HepG2 (cell line): ENCODE measurements around the gene CNTN4. TPM values are rescaled to one million over a fixed set of nuclear protein-coding genes. Genes with fewer than 3 reads are reported as not detected.

Source experiments
- GZF1 ChIP-seq: sonication (generic); formaldehyde crosslinking; IDR thresholded peaks from 2 replicates; pipeline ENCODE4 v1.5.1; 2020; ENCODE audit warnings: mild to moderate bottlenecking, missing genetic modification reagents
- NFAT5 ChIP-seq: sonication (generic); formaldehyde crosslinking; IDR thresholded peaks from 2 replicates; pipeline ENCODE4 v1.4.0; 2020; ENCODE audit warnings: missing genetic modification reagents
- POLR2A ChIP-seq, 2 experiments: IDR thresholded peaks; 2 replicates each; pipeline ENCODE4 v1.6.1; 2011; ENCODE audit warnings: low read depth in 2 of 2, low read length in 2 of 2, mild to moderate bottlenecking in 1 of 2, moderate library complexity in 1 of 2; ENCODE audit not compliant: insufficient read depth in 1 of 2
- PRDM15 ChIP-seq: sonication (generic); formaldehyde crosslinking; IDR thresholded peaks from 2 replicates; pipeline ENCODE4 v1.4.0; 2020; ENCODE audit warnings: missing genetic modification reagents
- PTBP1 ChIP-seq: fragments of 200-400 bp; formaldehyde crosslinking; IDR thresholded peaks from 2 replicates; pipeline ENCODE4 v1.6.1; 2018; ENCODE audit warnings: low read length, low read depth; ENCODE audit not compliant: poor library complexity, severe bottlenecking
- RBM39 ChIP-seq: fragments of 200-400 bp; formaldehyde crosslinking; IDR thresholded peaks from one replicate; pipeline ENCODE4 v1.6.1; 2018; ENCODE audit warnings: antibody characterized with exemption, mild to moderate bottlenecking, low read depth, low read length; ENCODE audit not compliant: poor library complexity, severe bottlenecking
- RFX1 ChIP-seq: fragments of 450-650 bp; IDR thresholded peaks from 2 replicates; pipeline ENCODE4 v1.6.1; 2017
- SAFB2 ChIP-seq: sonication (generic); formaldehyde crosslinking; IDR thresholded peaks from 2 replicates; pipeline ENCODE4 v1.5.1; 2020; ENCODE audit warnings: missing genetic modification reagents, low read depth, mild to moderate bottlenecking, borderline replicate concordance
- TFDP1 ChIP-seq: IDR thresholded peaks from 2 replicates; pipeline ENCODE4 v1.6.1; 2016; ENCODE audit warnings: missing compliant biosample characterization, missing genetic modification reagents, borderline replicate concordance
- TMF1 ChIP-seq: sonication (generic); formaldehyde crosslinking; IDR thresholded peaks from 2 replicates; pipeline ENCODE4 v1.8.1; 2022; ENCODE audit warnings: low read depth, missing genetic modification reagents
- ZBTB39 ChIP-seq: sonication (generic); formaldehyde crosslinking; IDR thresholded peaks from 2 replicates; pipeline ENCODE4 v1.5.0; 2020; ENCODE audit warnings: missing genetic modification reagents
- ZNF710 ChIP-seq: sonication (generic); formaldehyde crosslinking; IDR thresholded peaks from 2 replicates; pipeline ENCODE4 v1.5.0; 2020; ENCODE audit warnings: mild to moderate bottlenecking, missing genetic modification reagents, borderline replicate concordance
- ZNF713 ChIP-seq: sonication (generic); formaldehyde crosslinking; IDR thresholded peaks from 2 replicates; pipeline ENCODE4 v1.4.0; 2020; ENCODE audit warnings: mild to moderate bottlenecking, missing genetic modification reagents
- ZNF790 ChIP-seq: sonication (generic); formaldehyde crosslinking; IDR thresholded peaks from 2 replicates; pipeline ENCODE4 v1.8.0; 2022; ENCODE audit warnings: missing genetic modification reagents, mild to moderate bottlenecking, borderline replicate concordance
- polyA plus RNA-seq, 8 experiments: library from polyadenylated mRNA; depleted of rRNA in 3 of 8; stranded (reverse) in 7 of 8; unstranded in 1 of 8; fragments of >200 nt; fragmentation: Illumina TruSeq in 4 of 8; extraction: Trizol in 4 of 8; gene quantifications; 2 replicates each; pipeline versions ENCODE4 v1.2.1 to v1.2.3, GENCODE V29; 2011 to 2016; ENCODE audit warnings: low read depth in 4 of 8, missing spikeins in 1 of 8, mixed read lengths in 1 of 8; ENCODE audit not compliant: insufficient read depth in 1 of 8
- total RNA-seq, 5 experiments: library from RNA; depleted of rRNA; stranded (reverse); fragments of >200 nt; fragmentation: Illumina TruSeq; extraction: Trizol; gene quantifications; 2 replicates each; pipeline ENCODE4 v1.2.3, GENCODE V29; 2016; ENCODE audit warnings: low read depth in 1 of 5

CNTN4 gene
- total and polyA plus RNA-seq, 2 of the 13 experiments (the other 11 are each of a cell fraction or from before 2014, with no cell fraction given): 0.01 to 0.13 TPM

- TF ChIP-seq NFAT5 (CRISPR knock-in tag) (no peak), GZF1 (no peak), PRDM15 (CRISPR knock-in tag) (peak; percentile 94), TFDP1 (CRISPR knock-in tag) (peak; percentile 24; the same call in 1 of the 2 replicates), RFX1 (no peak), ZBTB39 (CRISPR knock-in tag) (no peak), RBM39 (no peak), TMF1 (CRISPR knock-in tag) (no peak), SAFB2 (CRISPR knock-in tag) (no peak), ZNF713 (CRISPR knock-in tag) (no peak), ZNF710 (CRISPR knock-in tag) (no peak), ZNF790 (CRISPR knock-in tag) (no peak), POLR2A (IDR thresholded peaks at IDR 0.05; ENCODE audit: insufficient read depth in 1 of 2, low read depth in 2 of 2, low read length in 2 of 2) (no peak), PTBP1 (no peak)
Measured at GRCh38 chr3:2098398-2099027, at the start of gene CNTN4 (continued).
